C1 segment of cervical spinal cord (tissue), 14 donors: ENCODE results near the gene CTU2.
A peak's percentile ranks its signal among the peaks of the same experiment; 100 is the strongest.

Experiments used
- DNase-seq, 14 donors: peaks; one replicate each; lab custom pipeline; 2025; lab: John Stamatoyannopoulos, UW

The CTU2 gene

GRCh38 chr16:88727871-88728270 is 21.6 kb downstream of the CTU2 start:
- DNase-seq, result peak in 1 of 14 donors; percentile 10

GRCh38 chr16:88730632-88731607 is 24.6 kb downstream of the CTU2 start:
- DNase-seq, result no peak

GRCh38 chr16:88731699-88732098 is 25.4 kb downstream of the CTU2 start:
- DNase-seq, result no peak

DNA sequence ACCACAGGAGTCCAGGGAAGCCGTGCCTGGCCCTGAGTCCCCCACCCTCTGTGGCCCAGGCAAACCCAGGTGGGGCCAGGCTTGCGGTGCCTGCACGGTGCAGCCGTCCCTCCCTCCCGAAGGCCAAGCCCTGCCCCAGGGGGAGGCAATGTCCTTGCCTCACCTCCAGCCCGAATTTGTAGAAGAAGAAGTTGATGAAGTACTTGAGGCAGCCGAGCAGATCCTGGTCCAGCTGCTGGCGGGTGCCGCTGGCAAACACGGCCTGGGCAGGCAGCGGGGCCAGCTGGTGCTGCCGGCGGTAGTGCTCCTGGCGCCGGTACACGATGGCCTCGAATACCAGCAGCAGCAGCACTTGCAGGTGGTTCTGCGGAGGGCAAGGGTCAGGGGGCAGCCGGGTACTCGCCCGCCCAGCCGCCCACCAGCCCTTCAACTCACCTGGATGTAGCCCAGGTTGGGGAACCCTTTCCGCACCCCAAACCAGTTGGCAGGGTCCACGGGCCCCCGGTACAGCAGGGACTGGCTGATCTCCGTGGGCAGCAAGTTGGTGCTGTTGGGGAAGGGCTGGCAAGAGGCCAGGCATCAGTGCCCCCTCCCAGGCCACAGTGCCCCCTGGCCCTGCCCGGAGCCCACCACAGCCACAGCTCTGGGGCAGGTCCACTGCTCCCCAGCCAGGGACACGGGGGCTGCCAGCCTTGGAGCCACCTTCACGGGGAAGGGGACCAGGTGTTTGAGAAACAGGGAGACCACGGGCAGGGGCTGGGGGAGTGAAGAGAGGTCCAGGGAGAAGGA is 26.1 kb downstream of the CTU2 start:
- no peak for DNase-seq

- no peak for DNase-seq
Observed at GRCh38 chr16:88732961-88733294, 26.6 kb downstream of the CTU2 start.

DNA sequence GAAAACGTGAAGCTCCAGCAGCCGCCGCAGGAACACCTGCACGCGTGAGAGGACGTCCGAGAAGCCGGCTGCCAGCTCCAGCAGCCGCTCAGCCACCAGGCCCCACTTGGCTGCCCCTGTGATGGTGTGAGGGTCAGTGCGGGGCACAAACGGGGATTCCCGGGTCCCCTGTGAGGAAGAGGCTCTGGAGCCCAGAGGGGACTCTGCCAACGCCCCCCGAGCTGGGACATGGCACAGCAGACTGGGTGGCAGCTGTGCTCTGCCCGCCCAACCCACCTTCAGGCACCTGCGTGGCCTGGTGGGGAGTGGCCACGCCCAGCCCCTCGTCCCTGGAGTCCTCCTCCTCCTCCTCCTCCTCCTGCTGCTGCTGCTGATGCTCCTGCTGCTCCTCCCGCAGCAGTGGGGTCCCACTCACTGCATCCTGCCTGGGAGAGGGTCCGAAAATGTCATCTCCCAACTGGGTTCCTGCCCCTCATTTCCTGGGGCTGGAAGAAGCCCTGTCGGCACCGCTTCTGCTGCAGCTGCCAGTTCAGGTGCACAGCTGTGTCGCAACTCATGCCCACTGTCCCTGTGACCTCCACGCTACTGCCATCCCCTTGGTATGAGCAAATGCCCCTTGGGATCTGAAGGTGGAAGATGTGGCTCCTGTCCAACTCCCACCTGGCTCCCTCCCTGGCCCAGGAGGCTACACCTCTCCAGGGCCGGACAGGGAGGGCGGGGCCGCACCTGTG is 27.5 kb downstream of the CTU2 start:
- DNase-seq, result no peak

- DNase-seq, result no peak
Observed at GRCh38 chr16:88734361-88734728, 28.0 kb downstream of the CTU2 start.

GRCh38 chr16:88735121-88735520 is 28.8 kb downstream of the CTU2 start:
- no peak for DNase-seq

DNA sequence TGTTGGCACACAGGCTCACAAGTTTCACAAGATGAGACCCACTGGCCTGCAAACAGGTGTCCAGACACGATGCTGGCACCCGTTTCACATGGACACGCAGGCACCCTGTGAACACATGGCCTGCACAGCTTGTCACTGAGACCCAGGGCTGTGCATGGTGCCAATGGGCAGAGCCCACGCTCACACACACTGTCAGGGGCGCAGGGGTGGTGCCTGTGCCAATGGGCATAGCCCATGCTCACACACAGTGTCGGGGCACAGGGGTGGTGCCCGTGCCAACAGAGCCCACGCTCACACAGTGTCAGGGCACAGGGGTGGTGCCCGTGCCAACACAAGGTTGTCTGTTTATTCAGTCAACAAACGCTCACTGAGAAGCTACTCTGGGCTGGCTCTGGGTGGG is 29.3 kb downstream of the CTU2 start:
- DNase-seq, result peak in 1 of 14 donors; percentile 20

- DNase-seq, result no peak
Observed at GRCh38 chr16:88736088-88736487, 29.8 kb downstream of the CTU2 start.

- DNase-seq, result no peak
Observed at GRCh38 chr16:88736496-88736895, 30.2 kb downstream of the CTU2 start.

- DNase-seq, result peak in 8 of 14 donors; percentile 4 to 53 (median 28)
Observed at GRCh38 chr16:88737298-88738150, 31.2 kb downstream of the CTU2 start.

DNA sequence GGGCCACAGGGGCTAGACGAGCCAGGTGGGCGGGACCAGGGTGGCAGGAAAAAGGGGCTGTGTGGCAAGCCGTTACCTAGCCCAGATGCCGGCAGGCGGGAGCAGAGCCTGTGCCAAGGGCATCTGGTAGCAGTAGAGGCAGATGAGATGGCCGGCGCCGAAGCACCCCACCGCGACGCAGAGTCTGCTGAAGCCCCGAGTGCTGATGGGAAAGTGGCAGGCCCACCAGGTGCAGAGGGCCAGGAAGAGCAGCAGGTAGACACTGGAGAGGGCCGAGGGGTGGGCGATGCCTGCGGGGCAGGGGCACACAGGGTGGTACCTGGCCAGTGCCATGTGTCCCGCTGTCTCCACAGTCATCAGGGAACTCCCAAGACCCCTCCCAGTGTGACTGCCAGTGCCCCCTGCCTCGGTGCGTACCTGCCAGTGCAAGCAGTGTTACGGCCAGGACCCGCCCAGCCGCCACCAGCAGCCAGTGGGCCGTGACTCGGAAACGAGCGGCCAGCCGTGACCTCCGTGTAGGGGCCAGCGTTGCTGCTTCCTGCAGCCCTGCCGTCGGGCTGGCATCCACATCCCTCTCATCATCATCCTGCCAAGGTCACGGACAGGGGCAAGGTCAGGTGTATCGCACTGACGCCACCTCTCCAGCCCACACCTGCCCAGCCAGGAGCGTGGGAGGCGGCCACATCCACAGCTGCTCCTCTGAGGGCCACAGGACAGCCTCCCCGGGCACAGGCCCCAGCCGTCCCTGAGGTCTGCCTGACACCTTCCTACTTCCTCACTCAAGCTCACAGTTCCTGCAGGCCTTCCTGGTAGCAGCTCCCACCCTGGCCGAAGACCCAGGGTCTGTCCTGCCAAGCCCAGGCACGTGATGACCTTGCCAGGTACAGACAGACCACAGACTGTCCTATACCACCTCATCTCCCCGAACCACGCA is 32.1 kb downstream of the CTU2 start:
- no peak for DNase-seq

DNA sequence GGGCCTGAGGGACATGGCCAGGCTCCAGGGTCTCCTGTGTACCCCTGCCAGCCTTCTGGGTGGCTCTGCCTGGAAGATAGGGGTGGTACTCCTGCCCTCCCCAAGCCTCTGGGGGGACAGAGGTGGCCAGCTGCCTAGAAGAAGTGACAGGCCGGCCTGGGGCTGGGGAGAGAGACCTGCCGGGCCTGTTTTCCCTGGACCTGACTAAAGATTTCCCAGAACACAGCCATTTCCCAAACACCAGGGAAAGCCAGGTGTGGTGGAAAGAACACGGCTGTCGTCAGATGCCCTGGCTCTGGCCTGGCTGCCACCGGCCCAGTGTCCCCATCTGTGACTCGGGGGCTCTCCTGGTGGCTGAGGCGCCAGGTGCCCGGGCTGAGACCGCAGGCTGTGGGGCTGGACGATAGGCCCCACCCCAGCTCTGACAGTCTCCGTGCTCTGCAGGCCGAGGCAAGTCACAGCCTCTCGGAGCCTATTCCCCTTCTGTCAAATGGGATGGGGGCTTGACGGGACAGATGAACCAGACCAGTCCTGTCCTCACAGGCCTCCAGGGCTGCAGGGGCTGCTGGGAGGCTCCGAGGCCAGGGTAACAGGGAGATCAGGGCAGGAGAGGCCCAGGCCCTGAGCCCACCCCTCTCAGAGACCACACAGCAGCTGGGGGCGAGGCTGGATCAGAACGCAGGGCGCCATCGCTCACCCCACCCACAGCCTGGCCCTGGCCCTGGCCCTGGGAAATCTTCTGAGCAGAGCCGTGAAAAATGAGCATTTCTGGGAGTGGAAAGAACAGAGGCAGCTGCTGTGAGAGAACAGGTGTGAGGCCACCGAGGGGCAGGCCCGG is 33.1 kb downstream of the CTU2 start:
- DNase-seq, result no peak

DNA sequence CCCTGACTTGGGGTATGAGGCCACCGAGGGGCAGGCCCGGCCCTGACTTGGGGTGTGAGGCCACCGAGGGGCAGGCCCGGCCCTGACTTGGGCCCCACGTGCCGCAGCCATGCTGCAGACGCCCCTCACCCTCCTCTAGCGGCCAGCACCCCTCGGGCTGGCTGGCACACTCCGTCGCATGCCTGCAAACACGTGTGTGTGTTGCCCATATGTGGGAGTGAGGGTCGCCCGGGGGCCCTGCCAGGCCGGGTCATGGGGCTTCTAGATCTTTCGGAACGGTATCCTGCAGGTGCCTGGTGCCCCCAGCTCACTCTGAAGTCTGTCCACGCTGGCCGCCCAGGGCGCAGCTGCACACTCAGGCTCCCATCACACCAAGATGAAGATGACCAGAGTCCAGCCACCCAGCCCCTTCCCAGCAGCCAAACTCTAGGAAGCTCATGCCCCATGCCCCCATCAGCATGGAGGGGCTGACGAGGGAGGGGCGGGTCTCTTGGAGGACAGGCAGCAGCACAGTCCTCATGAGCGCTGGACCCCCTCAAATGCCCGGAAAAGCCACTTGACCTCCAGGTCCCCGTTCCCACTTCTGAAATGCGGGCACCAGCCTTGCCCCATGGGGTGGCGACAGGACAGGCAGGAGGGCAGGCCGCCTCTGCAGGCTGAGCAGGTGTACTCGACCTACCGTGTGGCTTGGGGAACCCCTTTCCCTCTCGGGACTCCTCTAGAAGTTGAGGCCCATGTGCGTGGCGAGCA is 33.8 kb downstream of the CTU2 start:
- no peak for DNase-seq

DNA sequence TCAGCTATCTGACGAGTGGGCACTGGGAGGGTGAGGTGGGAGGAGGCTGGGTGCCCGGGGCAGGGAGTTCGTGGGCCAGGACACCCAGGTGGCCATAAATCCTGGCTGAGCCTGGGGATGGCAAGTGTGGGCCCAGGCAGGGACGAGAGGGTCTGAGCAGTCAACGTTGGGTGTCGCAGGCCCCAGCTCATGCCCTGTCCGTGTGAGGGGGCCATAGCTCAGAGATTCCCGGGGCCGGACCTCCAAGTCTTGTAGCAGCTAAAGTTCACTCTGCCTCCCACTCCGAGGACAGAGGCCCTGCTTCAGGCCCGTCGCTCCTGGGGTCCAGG is 34.4 kb downstream of the CTU2 start:
- no peak for DNase-seq

GRCh38 chr16:88741368-88741767 is 35.1 kb downstream of the CTU2 start:
- no peak for DNase-seq

DNA sequence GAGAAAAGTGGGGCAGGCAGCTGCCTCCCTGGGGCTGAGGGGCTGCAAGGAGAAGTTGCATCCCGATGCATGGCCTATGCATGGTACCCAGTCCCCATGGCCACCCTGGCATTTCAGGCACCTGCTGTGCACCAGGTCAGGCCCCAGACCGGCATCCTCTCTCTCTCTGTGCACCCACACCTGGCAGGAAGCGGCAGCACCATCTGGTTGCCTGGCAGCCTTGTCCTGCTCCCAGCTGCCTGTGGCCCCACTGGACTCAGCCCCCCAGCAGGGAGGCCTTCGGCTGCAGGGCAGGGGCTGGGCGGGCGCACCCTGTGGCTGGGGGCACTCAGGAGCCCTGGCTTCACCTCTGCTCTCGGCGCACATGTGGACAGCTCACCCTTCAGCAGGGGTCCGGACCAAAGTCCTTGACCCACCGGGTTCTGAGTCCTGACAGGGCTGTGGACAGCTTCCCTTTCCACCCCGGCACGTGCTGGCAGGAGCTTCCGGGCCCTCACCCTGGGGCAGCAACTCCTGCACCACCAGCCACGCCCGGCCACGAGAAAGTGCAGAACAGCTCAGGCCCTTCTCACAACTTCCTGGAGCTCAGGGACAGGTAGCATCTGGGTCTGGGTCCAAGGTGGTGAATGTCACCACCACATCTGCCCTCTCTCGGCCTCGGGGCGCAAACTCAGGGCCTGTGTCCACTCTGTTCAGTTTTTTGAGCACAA is 36.7 kb downstream of the CTU2 start:
- DNase-seq, result no peak
